Gastroesophageal sphincter (tissue), 3 donors: Measurements from ENCODE around the gene SPATC1L.

Experiments
- POLR2A ChIP-seq, 2 donors: fragments of 450-650 bp; IDR thresholded peaks; one replicate each; pipeline ENCODE4 v1.6.1; 2017; ENCODE audit warnings: antibody characterized with exemption in 2 of 2, mild to moderate bottlenecking in 2 of 2, moderate library complexity in 1 of 2
- TF ChIP-seq, protein P1 (sequence below), 4 experiments: fragments of 200-600 bp in 2 of 4; fragments of 450-650 bp in 2 of 4; sonication (generic) in 1 of 4; IDR thresholded peaks; one replicate each; pipeline ENCODE4 v1.5.1; 2017 to 2019; ENCODE audit warnings: antibody characterized with exemption in 4 of 4, mild to moderate bottlenecking in 2 of 4, moderate library complexity in 2 of 4

DNA sequence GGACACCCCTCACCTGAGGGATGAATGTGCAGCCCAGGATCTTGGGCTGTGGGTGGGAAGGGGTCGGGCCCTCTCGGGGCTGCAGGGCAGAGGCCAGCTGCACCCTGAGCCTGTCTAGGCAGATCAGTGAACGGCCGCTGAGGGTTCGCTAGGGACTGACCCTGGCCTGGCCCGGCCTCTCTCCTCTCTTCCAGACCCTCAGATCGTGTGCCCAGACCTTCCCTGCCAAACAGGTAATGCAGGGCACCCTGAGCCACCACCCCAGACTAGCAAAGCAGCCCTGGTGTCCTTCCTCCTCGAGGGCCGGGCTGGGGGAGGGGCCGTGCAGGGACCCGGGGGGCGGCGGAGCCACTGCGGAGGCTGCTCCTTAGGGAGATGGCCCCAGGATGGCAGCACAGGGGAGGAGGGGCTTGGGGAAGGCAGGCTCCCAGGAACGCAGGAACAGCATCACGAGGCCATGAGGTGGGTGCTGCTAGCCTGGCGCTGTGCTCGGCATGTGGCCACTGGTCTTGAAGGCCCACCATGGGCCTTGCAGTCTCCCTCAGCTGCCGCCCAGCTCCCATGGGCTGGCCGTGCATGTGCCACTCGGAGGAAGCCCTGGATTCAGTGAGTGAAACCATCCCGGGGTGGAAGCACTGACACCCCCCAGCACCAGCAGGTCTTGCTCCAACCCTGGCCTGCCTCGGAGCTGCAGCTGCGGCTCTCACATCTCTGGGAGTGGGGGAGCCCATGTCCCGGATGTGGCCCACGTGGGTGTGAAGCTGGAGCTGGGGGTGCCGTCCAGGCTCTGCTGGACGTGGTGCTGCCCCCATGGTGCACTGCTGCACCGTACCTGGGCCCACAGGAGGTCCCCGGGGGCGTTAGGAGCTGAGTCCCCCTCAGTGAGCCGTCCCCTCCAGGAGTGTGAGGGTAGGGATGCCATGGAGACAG, 57.7 kb downstream of the SPATC1L start:
- TF ChIP-seq, protein P1, sequence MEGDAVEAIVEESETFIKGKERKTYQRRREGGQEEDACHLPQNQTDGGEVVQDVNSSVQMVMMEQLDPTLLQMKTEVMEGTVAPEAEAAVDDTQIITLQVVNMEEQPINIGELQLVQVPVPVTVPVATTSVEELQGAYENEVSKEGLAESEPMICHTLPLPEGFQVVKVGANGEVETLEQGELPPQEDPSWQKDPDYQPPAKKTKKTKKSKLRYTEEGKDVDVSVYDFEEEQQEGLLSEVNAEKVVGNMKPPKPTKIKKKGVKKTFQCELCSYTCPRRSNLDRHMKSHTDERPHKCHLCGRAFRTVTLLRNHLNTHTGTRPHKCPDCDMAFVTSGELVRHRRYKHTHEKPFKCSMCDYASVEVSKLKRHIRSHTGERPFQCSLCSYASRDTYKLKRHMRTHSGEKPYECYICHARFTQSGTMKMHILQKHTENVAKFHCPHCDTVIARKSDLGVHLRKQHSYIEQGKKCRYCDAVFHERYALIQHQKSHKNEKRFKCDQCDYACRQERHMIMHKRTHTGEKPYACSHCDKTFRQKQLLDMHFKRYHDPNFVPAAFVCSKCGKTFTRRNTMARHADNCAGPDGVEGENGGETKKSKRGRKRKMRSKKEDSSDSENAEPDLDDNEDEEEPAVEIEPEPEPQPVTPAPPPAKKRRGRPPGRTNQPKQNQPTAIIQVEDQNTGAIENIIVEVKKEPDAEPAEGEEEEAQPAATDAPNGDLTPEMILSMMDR (IDR thresholded peaks at IDR 0.05), result no peak
- no peak for TF ChIP-seq POLR2A (IDR thresholded peaks at IDR 0.05)
